Left forelimb (tissue), 1 donor: Measurements from ENCODE around the gene RNASE1.
"Not testable (repeated sequence)": the region's sequence is repeated elsewhere in the genome, so short reads cannot be mapped to it uniquely, and the experiment has no call there.

ENCODE experiments used
- DNase-seq: peaks from one replicate; pipeline ENCODE4 v3.0.0-alpha.2; 2018; ENCODE audit warnings: low spot score

Gene RNASE1

GRCh38 chr14:20802341-20803084 is at the start of gene RNASE1:
TSS of gene RNASE1 (minus strand) at chr14:20802844. CDS start at chr14:20802068, 776 bp downstream.
- no peak for DNase-seq

- DNase-seq: no peak
Measured at GRCh38 chr14:20848955-20849570, 46.4 kb upstream of the RNASE1 start.

GRCh38 chr14:20848316-20848954 is 45.8 kb upstream of the RNASE1 start:
- no peak for DNase-seq

GRCh38 chr14:20846560-20846959 is 43.9 kb upstream of the RNASE1 start:
- no peak for DNase-seq

GRCh38 chr14:20841096-20841495 is 38.5 kb upstream of the RNASE1 start:
- no peak for DNase-seq

- DNase-seq: no peak
Measured at GRCh38 chr14:20837831-20838230, 35.2 kb upstream of the RNASE1 start.

- no peak for DNase-seq
Measured at GRCh38 chr14:20836668-20837338, 34.2 kb upstream of the RNASE1 start.

- no peak for DNase-seq
Measured at GRCh38 chr14:20834899-20835298, 32.3 kb upstream of the RNASE1 start.

GRCh38 chr14:20830831-20831230 is 28.2 kb upstream of the RNASE1 start:
- no peak for DNase-seq

- not testable (repeated sequence) for DNase-seq
Measured at GRCh38 chr14:20828024-20828694, 25.5 kb upstream of the RNASE1 start.

GRCh38 chr14:20827326-20827725 is 24.7 kb upstream of the RNASE1 start:
- DNase-seq: no peak

- DNase-seq: not testable (repeated sequence)
Measured at GRCh38 chr14:20826666-20827065, 24.0 kb upstream of the RNASE1 start.

GRCh38 chr14:20823859-20824258 is 21.2 kb upstream of the RNASE1 start:
- no peak for DNase-seq

GRCh38 chr14:20821521-20822108 is 19.0 kb upstream of the RNASE1 start:
- DNase-seq: not testable (repeated sequence)

- no peak for DNase-seq
Measured at GRCh38 chr14:20820063-20820904, 17.6 kb upstream of the RNASE1 start.

- DNase-seq: no peak
Measured at GRCh38 chr14:20818861-20819260, 16.2 kb upstream of the RNASE1 start.

GRCh38 chr14:20815946-20816345 is 13.3 kb upstream of the RNASE1 start:
- not testable (repeated sequence) for DNase-seq

GRCh38 chr14:20811986-20812975 is 9.6 kb upstream of the RNASE1 start:
- DNase-seq: no peak

GRCh38 chr14:20809917-20810316 is 7.3 kb upstream of the RNASE1 start:
- DNase-seq: no peak

GRCh38 chr14:20808162-20808483 is 5.5 kb upstream of the RNASE1 start:
- no peak for DNase-seq
